ENCODE measurements around the gene GPR152. TPM values are rescaled to one million over a fixed set of nuclear protein-coding genes. Genes with fewer than 3 reads are reported as not detected.

The GPR152 gene
- total and polyA plus RNA-seq, 4 experiments from 2014 or later = 0.35 to 1.7 TPM; not detected in 2

- peak overlapping the region; percentile 47 to 81 for H3K4me3 ChIP-seq (ENCODE audit: low read length in 2 of 2)
- H3K4me3 Mint-ChIP-seq = peak overlapping the region; percentile 96 to 99 (median 97)
- ChIA-PET CTCF (ENCODE audit: partially characterized antibody) (interaction anchor here (0.8 to 5.0 kb wide), 10 partner anchors 10 to 88 kb away, joined by 3 to 65 read pairs (median 8); partner anchors contain the start of genes PPP1CA, RAD9A, RPS6KB2 and TBC1D10C), POLR2A (ENCODE audit: partially characterized antibody) (interaction anchor here (1.0 to 31.8 kb wide), 12 partner anchors 11 to 200 kb away, joined by 3 to 2262 read pairs (median 37); partner anchors contain the start of genes AIP, CABP4, CARNS1 and CDK2AP2)
- peaks cover 15% of the 10 kb centered on the region for H3K36me3 ChIP-seq (ENCODE audit: insufficient read depth, low read length)
- peaks cover 37 to 81% (median 53%) of the 10 kb centered on the region in 4 donors for H3K4me1 Mint-ChIP-seq
- no peaks in the 10 kb centered on the region for H3K27me3 ChIP-seq (ENCODE audit: insufficient read depth, low read length)
- H3K9me3 Mint-ChIP-seq = peaks cover 0 to 4% (median 0%) of the 10 kb centered on the region in 8 donors
- H3K27me3 Mint-ChIP-seq = no peaks in the 10 kb centered on the region
- peak overlapping the region; percentile 78 for H3K27ac ChIP-seq (ENCODE audit: low read depth, low read length)
- peaks cover 69% of the 10 kb centered on the region for H3K4me1 ChIP-seq (ENCODE audit: insufficient read depth, low read length)
- H3K36me3 Mint-ChIP-seq = peaks cover 9 to 29% of the 10 kb centered on the region in 2 donors
- DNase-seq = peak in 1 of 5 donors; percentile 37
- intact Hi-C loops (cut with micrococcal nuclease) = loop anchor here (2.0 kb wide), 1 partner anchor 67 kb away; no protein-coding TSS in a partner anchor
- peak overlapping the region; percentile 92 to 98 (median 96) for H3K27ac Mint-ChIP-seq
- H3K9me3 ChIP-seq (ENCODE audit: control insufficient read depth in 1 of 2, low read length in 2 of 2) = no peaks in the 10 kb centered on the region
Observed at GRCh38 chr11:67439321-67440228, 13.0 kb downstream of the GPR152 start.

GRCh38 chr11:67438158-67438902 is 14.2 kb downstream of the GPR152 start:
- peaks cover 43 to 81% (median 55%) of the 10 kb centered on the region in 4 donors for H3K4me1 Mint-ChIP-seq

GRCh38 chr11:67437809-67438157 is 14.7 kb downstream of the GPR152 start:
- H3K36me3 ChIP-seq (ENCODE audit: insufficient read depth, low read length) = peaks cover 26% of the 10 kb centered on the region
- ChIA-PET POLR2A (ENCODE audit: partially characterized antibody) (interaction anchor here (0.8 to 31.8 kb wide), 25 partner anchors 9 to 1125 kb away, joined by 3 to 2262 read pairs (median 7); partner anchors contain the start of genes AIP, BBS1, CABP4 and CARNS1), CTCF (ENCODE audit: partially characterized antibody) (interaction anchor here (0.9 to 5.0 kb wide), 13 partner anchors 9 to 56 kb away, joined by 3 to 65 read pairs (median 6); partner anchors contain the start of genes AIP, PPP1CA, RAD9A and RPS6KB2)
- H3K4me3 ChIP-seq (ENCODE audit: low read length in 2 of 2) = peak overlapping the region; percentile 81 to 100
- H3K4me1 Mint-ChIP-seq = peaks cover 44 to 83% (median 57%) of the 10 kb centered on the region in 4 donors
- H3K4me3 Mint-ChIP-seq = peak overlapping the region; percentile 96 to 99 (median 97)
- H3K36me3 Mint-ChIP-seq = peaks cover 9 to 36% of the 10 kb centered on the region in 2 donors
- intact Hi-C loops (cut with micrococcal nuclease) = loop anchor here (1.0 to 2.0 kb wide), 7 partner anchors 9 to 69 kb away; partner anchors contain the start of genes RPS6KB2 and TMEM134
- H3K9me3 Mint-ChIP-seq = peaks cover 0 to 4% (median 0%) of the 10 kb centered on the region in 8 donors
- no peaks in the 10 kb centered on the region for H3K27me3 Mint-ChIP-seq
- no peaks in the 10 kb centered on the region for H3K27me3 ChIP-seq (ENCODE audit: insufficient read depth, low read length)
- H3K27ac Mint-ChIP-seq = peak overlapping the region; percentile 88 to 98 (median 95)
- no peak for DNase-seq
- peaks cover 78% of the 10 kb centered on the region for H3K4me1 ChIP-seq (ENCODE audit: insufficient read depth, low read length)
- H3K27ac ChIP-seq (ENCODE audit: low read depth, low read length) = peak overlapping the region; percentile 78
- no peaks in the 10 kb centered on the region for H3K9me3 ChIP-seq (ENCODE audit: control insufficient read depth in 1 of 2, low read length in 2 of 2)

More at GRCh38 chr11:67438158-67438902, 14.2 kb downstream of the GPR152 start:
- Mint-ChIP-seq H3K9me3 (peaks cover 0 to 4% (median 0%) of the 10 kb centered on the region in 8 donors), H3K27ac (peak overlapping the region; percentile 93 to 98 (median 96)), H3K36me3 (peaks cover 9 to 36% of the 10 kb centered on the region in 2 donors), H3K27me3 (no peaks in the 10 kb centered on the region), H3K4me3 (peak overlapping the region; percentile 96 to 99 (median 97))
- intact Hi-C loops (cut with micrococcal nuclease) = loop anchor here (2.0 kb wide), 1 partner anchor 68 kb away; no protein-coding TSS in a partner anchor
- POLR2A ChIA-PET (ENCODE audit: partially characterized antibody) = interaction anchor here (0.8 to 31.8 kb wide), 25 partner anchors 10 to 1126 kb away, joined by 3 to 2262 read pairs (median 7); partner anchors contain the start of genes AIP, BBS1, CABP4 and CARNS1
- Histone ChIP-seq H3K36me3 (ENCODE audit: insufficient read depth, low read length) (peaks cover 22% of the 10 kb centered on the region), H3K4me3 (ENCODE audit: low read length in 2 of 2) (peak overlapping the region; percentile 81 to 100), H3K4me1 (ENCODE audit: insufficient read depth, low read length) (peaks cover 76% of the 10 kb centered on the region), H3K27ac (ENCODE audit: low read depth, low read length) (peak overlapping the region; percentile 78), H3K9me3 (ENCODE audit: control insufficient read depth in 1 of 2, low read length in 2 of 2) (no peaks in the 10 kb centered on the region), H3K27me3 (ENCODE audit: insufficient read depth, low read length) (no peaks in the 10 kb centered on the region)
- CTCF ChIA-PET (ENCODE audit: partially characterized antibody) = interaction anchor here (0.9 to 5.0 kb wide), 12 partner anchors 10 to 56 kb away, joined by 3 to 65 read pairs (median 6); partner anchors contain the start of genes AIP, PPP1CA, RAD9A and RPS6KB2
- peak; percentile 74 to 85 (median 75) for DNase-seq

GRCh38 chr11:67437082-67437808 is 15.3 kb downstream of the GPR152 start, which contains the start of gene PTPRCAP:
PTPRCAP (minus strand) TSS chr11:67437682; CDS start chr11:67437619, 63 bp downstream.
- H3K4me1 Mint-ChIP-seq = peaks cover 43 to 79% (median 58%) of the 10 kb centered on the region in 4 donors
- DNase-seq = peak; percentile 80 to 90 (median 83)
- Histone ChIP-seq H3K27ac (ENCODE audit: low read depth, low read length) (peak within 1 kb of the TSS; percentile 78), H3K4me1 (ENCODE audit: insufficient read depth, low read length) (peaks cover 78% of the 10 kb centered on the region), H3K9me3 (ENCODE audit: control insufficient read depth in 1 of 2, low read length in 2 of 2) (no peaks in the 10 kb centered on the region), H3K4me3 (ENCODE audit: low read length in 2 of 2) (peak within 1 kb of the TSS; percentile 81 to 100), H3K27me3 (ENCODE audit: insufficient read depth, low read length) (no peaks in the 10 kb centered on the region), H3K36me3 (ENCODE audit: insufficient read depth, low read length) (peaks cover 30% of the 10 kb centered on the region)
- intact Hi-C loops (cut with micrococcal nuclease) = loop anchor here (1.0 to 2.0 kb wide), 6 partner anchors 9 to 47 kb away; partner anchors contain the start of genes RPS6KB2 and TMEM134
- CTCF ChIA-PET (ENCODE audit: partially characterized antibody) = interaction anchor here (0.9 to 5.0 kb wide), 12 partner anchors 9 to 46 kb away, joined by 3 to 65 read pairs (median 6); partner anchors contain the start of genes AIP, PPP1CA, RAD9A and RPS6KB2
- H3K27ac Mint-ChIP-seq = peak within 1 kb of the TSS; percentile 89 to 98 (median 96)
- H3K9me3 Mint-ChIP-seq = peaks cover 0 to 5% (median 0%) of the 10 kb centered on the region in 8 donors
- POLR2A ChIA-PET (ENCODE audit: partially characterized antibody) = interaction anchor here (0.8 to 31.8 kb wide), 31 partner anchors 9 to 1822 kb away, joined by 3 to 2262 read pairs (median 6); partner anchors contain the start of genes AIP, CABP4, CARNS1 and CDK2AP2
- H3K27me3 Mint-ChIP-seq = no peaks in the 10 kb centered on the region
- H3K4me3 Mint-ChIP-seq = peak within 1 kb of the TSS; percentile 96 to 99 (median 97)
- peaks cover 10 to 40% of the 10 kb centered on the region in 2 donors for H3K36me3 Mint-ChIP-seq

GRCh38 chr11:67436459-67437081 is 16.0 kb downstream of the GPR152 start:
- Histone ChIP-seq H3K27ac (ENCODE audit: low read depth, low read length) (peak overlapping the region; percentile 78), H3K36me3 (ENCODE audit: insufficient read depth, low read length) (peaks cover 35% of the 10 kb centered on the region), H3K27me3 (ENCODE audit: insufficient read depth, low read length) (no peaks in the 10 kb centered on the region), H3K4me3 (ENCODE audit: low read length in 2 of 2) (peak overlapping the region; percentile 80 to 81), H3K4me1 (ENCODE audit: insufficient read depth, low read length) (peaks cover 79% of the 10 kb centered on the region), H3K9me3 (ENCODE audit: control insufficient read depth in 1 of 2, low read length in 2 of 2) (no peaks in the 10 kb centered on the region)
- ChIA-PET POLR2A (ENCODE audit: partially characterized antibody) (interaction anchor here (0.9 to 31.8 kb wide), 23 partner anchors 8 to 1821 kb away, joined by 3 to 2262 read pairs (median 7); partner anchors contain the start of genes AIP, CABP4, CARNS1 and CDK2AP2), CTCF (ENCODE audit: partially characterized antibody) (interaction anchor here (1.0 to 5.0 kb wide), 9 partner anchors 8 to 45 kb away, joined by 3 to 65 read pairs (median 6); partner anchors contain the start of genes PPP1CA, RAD9A, RPS6KB2 and TBC1D10C)
- peaks cover 0 to 7% (median 0%) of the 10 kb centered on the region in 8 donors for H3K9me3 Mint-ChIP-seq
- intact Hi-C loops (cut with micrococcal nuclease) = loop anchor here (1.0 to 2.0 kb wide), 6 partner anchors 8 to 48 kb away; partner anchors contain the start of genes RPS6KB2 and TMEM134
- DNase-seq = peak in 3 of 5 donors; percentile 53 to 77 (median 56)
- peak overlapping the region; percentile 96 to 99 (median 97) for H3K4me3 Mint-ChIP-seq
- H3K27ac Mint-ChIP-seq = peak overlapping the region; percentile 89 to 98 (median 96)
- H3K4me1 Mint-ChIP-seq = peaks cover 46 to 79% (median 58%) of the 10 kb centered on the region in 4 donors
- H3K27me3 Mint-ChIP-seq = no peaks in the 10 kb centered on the region
- H3K36me3 Mint-ChIP-seq = peaks cover 17 to 44% of the 10 kb centered on the region in 2 donors

Data from CD4-positive, alpha-beta memory T cell (primary cell).